IMR-90 (cell line): ENCODE data around the gene GALM. TPM values are rescaled to one million over a fixed set of nuclear protein-coding genes. Genes with fewer than 3 reads are reported as not detected.

ENCODE experiments used
- ATAC-seq: fragments of 200-7000 bp; cut with Tn5 transposase; 2 replicates; pipeline ENCODE4 v1.9.1; 2020; ENCODE audit warnings: low read depth, mild to moderate bottlenecking, moderate library complexity
- BruUV-seq: library from RNA; stranded (reverse); fragments of 400-500 nt; replicated peaks from 2 replicates; lab custom pipeline; 2021; lab: Mats Ljungman, UMichigan
- CTCF ChIA-PET: fragments of 300-600 bp; formaldehyde crosslinking; extraction: SDS; loops from one replicate; lab custom pipeline; 2021; ENCODE audit warnings: antibody characterized with exemption; lab: Yijun Ruan, JAX
- POLR2A ChIA-PET: fragments of 300-600 bp; sonication (Branson Sonifier 250); formaldehyde crosslinking; loops from one replicate; lab custom pipeline; 2022; ENCODE audit warnings: antibody characterized with exemption; ENCODE audit not compliant: unreplicated experiment; lab: Charles Lee
- DNase-seq: peaks from one replicate; pipeline ENCODE4 v3.0.0; 2013
- H2AFZ ChIP-seq: replicated peaks from 2 replicates; pipeline ENCODE3; 2013; ENCODE audit warnings: low read length, mild to moderate bottlenecking; ENCODE audit not compliant: poor library complexity
- H2AK5ac ChIP-seq: 2 replicates; pipeline ENCODE4 v1.6.1; 2013; ENCODE audit warnings: low read depth, low read length, inconsistent platforms
- H2AK9ac ChIP-seq: replicated peaks from 2 replicates; pipeline ENCODE3; 2013; ENCODE audit warnings: mild to moderate bottlenecking, low read depth, low read length, moderate library complexity; ENCODE audit not compliant: poor library complexity
- H2BK120ac ChIP-seq: 2 replicates; pipeline ENCODE4 v1.6.1; 2013; ENCODE audit warnings: low read depth, low read length, inconsistent platforms
- H2BK15ac ChIP-seq: 3 replicates; pipeline ENCODE4 v1.6.1; 2013; ENCODE audit warnings: low read depth, low read length, inconsistent platforms
- H2BK20ac ChIP-seq: 2 replicates; pipeline ENCODE4 v1.6.1; 2013; ENCODE audit warnings: low read depth, mild to moderate bottlenecking, inconsistent platforms, low read length, moderate library complexity
- H2BK5ac ChIP-seq: 2 replicates; pipeline ENCODE4 v1.6.1; 2013; ENCODE audit warnings: mild to moderate bottlenecking, low read depth, low read length, inconsistent platforms; ENCODE audit not compliant: poor library complexity, severe bottlenecking
- H3K14ac ChIP-seq: replicated peaks from 2 replicates; pipeline ENCODE4 v1.6.1; 2013; ENCODE audit warnings: low read depth, low read length, inconsistent platforms
- H3K18ac ChIP-seq: 2 replicates; pipeline ENCODE4 v1.6.1; 2013; ENCODE audit warnings: low read depth, low read length, control low read depth
- H3K23ac ChIP-seq: 2 replicates; pipeline ENCODE4 v1.6.1; 2013; ENCODE audit warnings: low read depth, low read length, inconsistent platforms
- H3K27ac ChIP-seq: 2 replicates; pipeline ENCODE4 v1.5.1; 2013; ENCODE audit warnings: mild to moderate bottlenecking, control low read depth, low read length; ENCODE audit not compliant: insufficient read depth
- H3K27me3 ChIP-seq: 2 replicates; pipeline ENCODE4 v1.6.1; 2013; ENCODE audit warnings: low read length; ENCODE audit not compliant: control insufficient read depth, insufficient read depth
- H3K36me3 ChIP-seq: 2 replicates; pipeline ENCODE4 v1.6.1; 2013; ENCODE audit warnings: low read length, mixed read lengths; ENCODE audit not compliant: control insufficient read depth, insufficient read depth
- H3K4ac ChIP-seq: 2 replicates; pipeline ENCODE4 v1.6.1; 2013; ENCODE audit warnings: low read depth, low read length, inconsistent platforms
- H3K4me1 ChIP-seq: 2 replicates; pipeline ENCODE4 v1.6.1; 2013; ENCODE audit warnings: low read length, mixed read lengths; ENCODE audit not compliant: control insufficient read depth, insufficient read depth
- H3K4me2 ChIP-seq: 2 replicates; pipeline ENCODE4 v1.6.1; 2013; ENCODE audit warnings: low read depth, mild to moderate bottlenecking, control low read depth, low read length, moderate library complexity
- H3K4me3 ChIP-seq: 2 replicates; pipeline ENCODE4 v1.5.1; 2013; ENCODE audit warnings: low read depth, mild to moderate bottlenecking, control low read depth, low read length, moderate library complexity; ENCODE audit not compliant: insufficient read depth
- H3K56ac ChIP-seq: 2 replicates; pipeline ENCODE4 v1.6.1; 2013; ENCODE audit warnings: low read length, inconsistent platforms; ENCODE audit not compliant: insufficient read depth; ENCODE audit errors: extremely low read depth
- H3K79me1 ChIP-seq, 2 experiments: 2 replicates each; pipeline ENCODE4 v1.6.1; 2013; ENCODE audit warnings: low read length in 2 of 2, inconsistent platforms in 1 of 2, low read depth in 1 of 2
- H3K9ac ChIP-seq: 2 replicates; pipeline ENCODE4 v1.6.1; 2013; ENCODE audit warnings: low read depth, low read length, control low read depth
- H3K9me1 ChIP-seq: 2 replicates; pipeline ENCODE4 v1.6.1; 2013; ENCODE audit warnings: low read length, inconsistent platforms; ENCODE audit not compliant: insufficient read depth
- H3K9me3 ChIP-seq: 2 replicates; pipeline ENCODE4 v1.6.1; 2013; ENCODE audit warnings: low read length; ENCODE audit not compliant: control insufficient read depth, insufficient read depth
- H4K20me1 ChIP-seq: 2 replicates; pipeline ENCODE4 v1.6.1; 2013; ENCODE audit warnings: low read length, inconsistent platforms; ENCODE audit not compliant: insufficient read depth
- H4K5ac ChIP-seq: 2 replicates; pipeline ENCODE4 v1.6.1; 2013; ENCODE audit warnings: mild to moderate bottlenecking, low read depth, low read length, control low read depth
- H4K8ac ChIP-seq, 2 experiments: 2 replicates each; pipeline ENCODE4 v1.6.1; 2013; ENCODE audit warnings: low read depth in 2 of 2, low read length in 2 of 2, control low read depth in 1 of 2, inconsistent platforms in 1 of 2
- H4K91ac ChIP-seq: 2 replicates; pipeline ENCODE4 v1.6.1; 2013; ENCODE audit warnings: low read depth, low read length, inconsistent platforms; ENCODE audit not compliant: insufficient read depth
- BHLHE40 ChIP-seq: fragments of 150-350 bp; IDR thresholded peaks from 2 replicates; pipeline ENCODE4 v1.6.1; 2016; ENCODE audit warnings: mild to moderate bottlenecking, low read depth, low read length
- CEBPB ChIP-seq: IDR thresholded peaks from 2 replicates; pipeline ENCODE4 v1.6.1; 2012; ENCODE audit warnings: low read depth, low read length, improper control_type of control experiment
- CHD1 ChIP-seq: IDR thresholded peaks from 2 replicates; pipeline ENCODE4 v1.6.1; 2012; ENCODE audit warnings: low read depth, low read length, improper control_type of control experiment
- MAFK ChIP-seq: IDR thresholded peaks from 2 replicates; pipeline ENCODE4 v1.6.1; 2012; ENCODE audit warnings: low read depth, low read length, improper control_type of control experiment
- MAZ ChIP-seq: IDR thresholded peaks from 2 replicates; pipeline ENCODE4 v1.6.1; 2012; ENCODE audit warnings: low read depth, mild to moderate bottlenecking, low read length, improper control_type of control experiment, moderate library complexity, borderline replicate concordance
- NFE2L2 ChIP-seq: fragments of 150-350 bp; IDR thresholded peaks from 2 replicates; pipeline ENCODE4 v1.6.1; 2016; ENCODE audit warnings: low read depth, mild to moderate bottlenecking, low read length
- POLR2A ChIP-seq: IDR thresholded peaks from 2 replicates; pipeline ENCODE4 v1.6.1; 2012; ENCODE audit warnings: mild to moderate bottlenecking, low read depth, low read length
- RAD21 ChIP-seq: IDR thresholded peaks from 2 replicates; pipeline ENCODE4 v1.6.1; 2012; ENCODE audit warnings: low read length, improper control_type of control experiment
- RCOR1 ChIP-seq: IDR thresholded peaks from 2 replicates; pipeline ENCODE4 v1.6.1; 2012; ENCODE audit warnings: mild to moderate bottlenecking, low read length, improper control_type of control experiment; ENCODE audit not compliant: insufficient replicate concordance
- RFX5 ChIP-seq: IDR thresholded peaks from 2 replicates; pipeline ENCODE4 v1.8.0; 2012; ENCODE audit warnings: low read depth, mild to moderate bottlenecking, low read length, moderate library complexity
- SMC3 ChIP-seq: fragments of 150-350 bp; IDR thresholded peaks from 2 replicates; pipeline ENCODE4 v1.6.1; 2016; ENCODE audit warnings: low read depth, mild to moderate bottlenecking, antibody characterized with exemption, low read length, moderate library complexity
- WGBS, 2 experiments: methylation state at CpG; one replicate each; pipeline versions ENCODE4 v1.1.5 to v1.1.7; 2013; ENCODE audit warnings: missing lambda C conversion rate in 2 of 2; ENCODE audit not compliant: insufficient read length in 1 of 2; ENCODE audit errors: extremely low coverage in 2 of 2; 5-methylcytosine and 5-hydroxymethylcytosine counted together
- dilution Hi-C: fragments of 300-500 bp; cut with HindIII; formaldehyde crosslinking; loops from one replicate; pipeline ENCODE4 v1.14.3; 2018; ENCODE audit warnings: low sequenced_read_pairs; ENCODE audit not compliant: unreplicated experiment
- in situ Hi-C: fragments of 300-500 bp; cut with MboI; formaldehyde crosslinking; loops from 3 replicates; pipeline ENCODE4 v1.14.3; 2019; ENCODE audit warnings: low sequenced_read_pairs, inconsistent platforms, mixed read lengths
- intact Hi-C: fragments of 100-400 bp; cut with micrococcal nuclease; formaldehyde crosslinking; loops from 2 replicates; pipeline ENCODE4 v1.10.0; 2022
- polyA plus RNA-seq, 3 experiments: library from polyadenylated mRNA; depleted of rRNA; stranded (reverse); fragments of >200 nt; gene quantifications; 2 replicates each; pipeline ENCODE4 v1.2.3, GENCODE V29; 2012; ENCODE audit warnings: low replicate concordance in 1 of 3
- total RNA-seq: library from RNA; depleted of rRNA; stranded (reverse); fragments of >200 nt; gene quantifications from 2 replicates; pipeline ENCODE4 v1.2.3, GENCODE V29; 2012
- TF ChIP-seq, protein P1 (sequence below): conservative IDR thresholded peaks from 2 replicates; pipeline ENCODE4 v1.5.1; 2012; ENCODE audit warnings: mild to moderate bottlenecking, low read depth, low read length, improper control_type of control experiment
- TF ChIP-seq, protein P2 (sequence below): fragments of 150-350 bp; IDR thresholded peaks from 2 replicates; pipeline ENCODE4 v1.6.1; 2016; ENCODE audit warnings: low read depth, mild to moderate bottlenecking, low read length, moderate library complexity, borderline replicate concordance
- TF ChIP-seq, protein P3 (sequence below): fragments of 150-350 bp; IDR thresholded peaks from 2 replicates; pipeline ENCODE4 v1.6.1; 2017; ENCODE audit warnings: mild to moderate bottlenecking, antibody characterized with exemption, low read length, low read depth

The GALM gene
- total and polyA plus RNA-seq, 2 of the 4 experiments (the other 2 are of a cell fraction) = 12.1 to 24.2 TPM

DNA sequence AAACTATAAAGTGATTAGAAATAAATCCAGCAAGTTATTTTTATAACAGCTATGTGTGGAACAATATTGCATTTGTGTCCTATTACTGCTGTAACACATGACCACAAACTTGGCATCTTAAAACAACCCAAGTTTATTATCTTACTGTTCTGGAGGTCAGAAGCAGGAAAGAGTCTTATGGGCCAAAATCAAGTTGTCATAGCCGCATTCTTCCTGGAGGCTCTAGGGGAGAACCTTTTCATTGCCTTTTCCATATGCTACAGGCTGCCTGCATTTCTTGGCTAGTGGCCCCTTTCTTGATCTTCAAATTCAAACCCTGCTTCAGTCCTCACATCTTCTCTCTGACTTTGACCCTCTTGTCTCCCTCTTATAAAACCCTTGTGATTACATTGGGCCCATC is 36.2 kb upstream of the GALM start:
- Histone ChIP-seq H3K56ac (no peak overlapping the region), H2AFZ (no peak overlapping the region), H2BK20ac (no peak overlapping the region), H3K14ac (no peak overlapping the region), H2BK15ac (no peak overlapping the region), H2AK9ac (no peak overlapping the region), H2AK5ac (no peak overlapping the region), H4K5ac (no peak overlapping the region), H3K27ac (no peak overlapping the region), H4K20me1 (no peaks in the 10 kb centered on the region), H3K79me1 (no peaks in the 10 kb centered on the region), H3K18ac (no peak overlapping the region), H4K8ac (no peak overlapping the region), H3K4me2 (no peak overlapping the region), H2BK120ac (no peak overlapping the region), H4K91ac (no peak overlapping the region), H3K27me3 (peaks cover 14% of the 10 kb centered on the region), H3K23ac (no peak overlapping the region), H3K4me1 (no peaks in the 10 kb centered on the region), H3K4ac (no peak overlapping the region), H3K9me1 (no peaks in the 10 kb centered on the region), H3K36me3 (no peaks in the 10 kb centered on the region), H3K4me3 (no peak overlapping the region), H3K9ac (no peak overlapping the region), H2BK5ac (no peak overlapping the region), H3K9me3 (peaks cover 5% of the 10 kb centered on the region; the same call in 1 of the 2 replicates)
- TF ChIP-seq, protein P1, sequence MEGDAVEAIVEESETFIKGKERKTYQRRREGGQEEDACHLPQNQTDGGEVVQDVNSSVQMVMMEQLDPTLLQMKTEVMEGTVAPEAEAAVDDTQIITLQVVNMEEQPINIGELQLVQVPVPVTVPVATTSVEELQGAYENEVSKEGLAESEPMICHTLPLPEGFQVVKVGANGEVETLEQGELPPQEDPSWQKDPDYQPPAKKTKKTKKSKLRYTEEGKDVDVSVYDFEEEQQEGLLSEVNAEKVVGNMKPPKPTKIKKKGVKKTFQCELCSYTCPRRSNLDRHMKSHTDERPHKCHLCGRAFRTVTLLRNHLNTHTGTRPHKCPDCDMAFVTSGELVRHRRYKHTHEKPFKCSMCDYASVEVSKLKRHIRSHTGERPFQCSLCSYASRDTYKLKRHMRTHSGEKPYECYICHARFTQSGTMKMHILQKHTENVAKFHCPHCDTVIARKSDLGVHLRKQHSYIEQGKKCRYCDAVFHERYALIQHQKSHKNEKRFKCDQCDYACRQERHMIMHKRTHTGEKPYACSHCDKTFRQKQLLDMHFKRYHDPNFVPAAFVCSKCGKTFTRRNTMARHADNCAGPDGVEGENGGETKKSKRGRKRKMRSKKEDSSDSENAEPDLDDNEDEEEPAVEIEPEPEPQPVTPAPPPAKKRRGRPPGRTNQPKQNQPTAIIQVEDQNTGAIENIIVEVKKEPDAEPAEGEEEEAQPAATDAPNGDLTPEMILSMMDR = no peak
- TF ChIP-seq RCOR1 (no peak), BHLHE40 (no peak), RAD21 (no peak), MAZ (no peak), MAFK (no peak), CHD1 (no peak), RFX5 (no peak), POLR2A (no peak), CEBPB (no peak), SMC3 (no peak), NFE2L2 (no peak)
- TF ChIP-seq, protein P2, sequence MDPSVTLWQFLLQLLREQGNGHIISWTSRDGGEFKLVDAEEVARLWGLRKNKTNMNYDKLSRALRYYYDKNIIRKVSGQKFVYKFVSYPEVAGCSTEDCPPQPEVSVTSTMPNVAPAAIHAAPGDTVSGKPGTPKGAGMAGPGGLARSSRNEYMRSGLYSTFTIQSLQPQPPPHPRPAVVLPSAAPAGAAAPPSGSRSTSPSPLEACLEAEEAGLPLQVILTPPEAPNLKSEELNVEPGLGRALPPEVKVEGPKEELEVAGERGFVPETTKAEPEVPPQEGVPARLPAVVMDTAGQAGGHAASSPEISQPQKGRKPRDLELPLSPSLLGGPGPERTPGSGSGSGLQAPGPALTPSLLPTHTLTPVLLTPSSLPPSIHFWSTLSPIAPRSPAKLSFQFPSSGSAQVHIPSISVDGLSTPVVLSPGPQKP = no peak
- TF ChIP-seq, protein P3, sequence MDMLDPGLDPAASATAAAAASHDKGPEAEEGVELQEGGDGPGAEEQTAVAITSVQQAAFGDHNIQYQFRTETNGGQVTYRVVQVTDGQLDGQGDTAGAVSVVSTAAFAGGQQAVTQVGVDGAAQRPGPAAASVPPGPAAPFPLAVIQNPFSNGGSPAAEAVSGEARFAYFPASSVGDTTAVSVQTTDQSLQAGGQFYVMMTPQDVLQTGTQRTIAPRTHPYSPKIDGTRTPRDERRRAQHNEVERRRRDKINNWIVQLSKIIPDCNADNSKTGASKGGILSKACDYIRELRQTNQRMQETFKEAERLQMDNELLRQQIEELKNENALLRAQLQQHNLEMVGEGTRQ = no peak
- ChIA-PET POLR2A (no interaction called here), CTCF (no interaction called here)
- DNase-seq (no peak), ATAC-seq (no peak)
- no TSS peak for BruUV-seq
- WGBS, 2 experiments = 100% methylated on average over 1 of the region's 1 CpG; no CpG with 5 or more reads in 1 of the 2 experiments
- dilution Hi-C loops (no loop called here), intact Hi-C loops (no loop called here), in situ Hi-C loops (no loop called here)
